ENCODE results near the gene C1QTNF7.

Gene C1QTNF7

GRCh38 chr4:15427701-15428100 lies at the start of gene C1QTNF7:
TSS of gene C1QTNF7 (plus strand) at chr4:15428033. CDS start at chr4:15435744, 7,711 bp downstream.
- DNase-seq = no peak

GRCh38 chr4:15378062-15378461 lies 49.8 kb upstream of the C1QTNF7 start:
- no peak for DNase-seq

GRCh38 chr4:15378493-15378892 lies 49.3 kb upstream of the C1QTNF7 start:
- DNase-seq = no peak

- DNase-seq = no peak
Measured at GRCh38 chr4:15381806-15382338, 46.0 kb upstream of the C1QTNF7 start.

- DNase-seq = no peak
Measured at GRCh38 chr4:15382669-15383273, 45.1 kb upstream of the C1QTNF7 start.

GRCh38 chr4:15385515-15385914 lies 42.3 kb upstream of the C1QTNF7 start:
- DNase-seq = no peak

- no peak for DNase-seq
Measured at GRCh38 chr4:15385928-15386327, 41.9 kb upstream of the C1QTNF7 start.

- no peak for DNase-seq
Measured at GRCh38 chr4:15390494-15390893, 37.3 kb upstream of the C1QTNF7 start.

- DNase-seq = no peak
Measured at GRCh38 chr4:15392053-15392805, 35.6 kb upstream of the C1QTNF7 start.

GRCh38 chr4:15395311-15395710 lies 32.5 kb upstream of the C1QTNF7 start:
- no peak for DNase-seq

GRCh38 chr4:15396157-15396800 lies 31.6 kb upstream of the C1QTNF7 start:
- DNase-seq = no peak

- no peak for DNase-seq
Measured at GRCh38 chr4:15398001-15398400, 29.8 kb upstream of the C1QTNF7 start.

GRCh38 chr4:15398732-15399131 lies 29.1 kb upstream of the C1QTNF7 start:
- DNase-seq = no peak

GRCh38 chr4:15400226-15400625 lies 27.6 kb upstream of the C1QTNF7 start:
- no peak for DNase-seq

- DNase-seq = peak; percentile 53
Measured at GRCh38 chr4:15400981-15401671, 26.7 kb upstream of the C1QTNF7 start.

GRCh38 chr4:15402146-15402545 lies 25.7 kb upstream of the C1QTNF7 start:
- no peak for DNase-seq

- DNase-seq = no peak
Measured at GRCh38 chr4:15402974-15403373, 24.9 kb upstream of the C1QTNF7 start.

- DNase-seq = no peak
Measured at GRCh38 chr4:15405018-15405417, 22.8 kb upstream of the C1QTNF7 start.

GRCh38 chr4:15410750-15411149 lies 17.1 kb upstream of the C1QTNF7 start:
- no peak for DNase-seq

GRCh38 chr4:15412461-15412860 lies 15.4 kb upstream of the C1QTNF7 start:
- no peak for DNase-seq

GRCh38 chr4:15413010-15413622 lies 14.7 kb upstream of the C1QTNF7 start:
- no peak for DNase-seq

- no peak for DNase-seq
Measured at GRCh38 chr4:15413623-15414019, 14.2 kb upstream of the C1QTNF7 start.
